H1 (cell line): ENCODE data around the gene SMIM33. TPM values are rescaled to one million over a fixed set of nuclear protein-coding genes. Genes with fewer than 3 reads are reported as not detected.

Experiments
- ASH2L ChIP-seq: fragments of 200-600, 300-600 bp; sonication (generic); IDR thresholded peaks from one replicate; pipeline ENCODE4 v1.7.1; 2017; ENCODE audit warnings: low read length
- BRCA1 ChIP-seq: IDR thresholded peaks from 2 replicates; pipeline ENCODE4 v1.6.1; 2012; ENCODE audit warnings: low read depth, low read length, improper control_type of control experiment
- CBX5 ChIP-seq: fragments of 300-800, 300-1000 bp; sonication (generic); IDR thresholded peaks from 2 replicates; pipeline ENCODE4 v1.7.1; 2016; ENCODE audit warnings: antibody characterized with exemption, low read length, low read depth
- CEBPB ChIP-seq: IDR thresholded peaks from 2 replicates; pipeline ENCODE4 v1.6.1; 2012; ENCODE audit warnings: low read depth, low read length
- CHD2 ChIP-seq: IDR thresholded peaks from 2 replicates; pipeline ENCODE4 v1.6.1; 2012; ENCODE audit warnings: low read length, improper control_type of control experiment
- CTBP2 ChIP-seq: IDR thresholded peaks from 2 replicates; pipeline ENCODE4 v1.7.0; 2011; ENCODE audit warnings: borderline replicate concordance, mild to moderate bottlenecking, moderate library complexity, mixed read lengths, low read length; ENCODE audit not compliant: insufficient read depth, insufficient read length
- E2F6 ChIP-seq: IDR thresholded peaks from 2 replicates; pipeline ENCODE4 v1.6.1; 2012; ENCODE audit warnings: inconsistent platforms
- MAX ChIP-seq: IDR thresholded peaks from 2 replicates; pipeline ENCODE4 v1.6.1; 2012; ENCODE audit warnings: inconsistent platforms
- PHF8 ChIP-seq: fragments of 200-600 bp; sonication (generic); conservative IDR thresholded peaks from 2 replicates; pipeline ENCODE4 v1.7.1; 2012; ENCODE audit warnings: low read depth, mild to moderate bottlenecking, inconsistent platforms, low read length, moderate library complexity
- POLR2AphosphoS5 ChIP-seq: IDR thresholded peaks from 2 replicates; pipeline ENCODE4 v1.6.1; 2011; ENCODE audit warnings: low read depth, low read length
- RBBP5 ChIP-seq: IDR thresholded peaks from 2 replicates; pipeline ENCODE4 v1.7.1; 2012; ENCODE audit warnings: low read depth, mild to moderate bottlenecking, inconsistent platforms, low read length, moderate library complexity, borderline replicate concordance
- RXRA ChIP-seq: IDR thresholded peaks from 2 replicates; pipeline ENCODE4 v1.6.1; 2011; ENCODE audit warnings: low read depth, mild to moderate bottlenecking, low read length, moderate library complexity; ENCODE audit not compliant: insufficient read depth
- SIX5 ChIP-seq: IDR thresholded peaks from 2 replicates; pipeline ENCODE4 v1.6.1; 2011; ENCODE audit warnings: mild to moderate bottlenecking, low read depth, low read length
- SP1 ChIP-seq: IDR thresholded peaks from 2 replicates; pipeline ENCODE4 v1.6.1; 2011; ENCODE audit warnings: low read depth, low read length
- SP2 ChIP-seq: IDR thresholded peaks from 2 replicates; pipeline ENCODE4 v1.6.1; 2012; ENCODE audit warnings: mild to moderate bottlenecking, low read length, inconsistent platforms
- TAF1 ChIP-seq: IDR thresholded peaks from 2 replicates; pipeline ENCODE4 v1.6.1; 2011; ENCODE audit warnings: mild to moderate bottlenecking, low read depth, low read length
- TAF7 ChIP-seq: optimal IDR thresholded peaks from 2 replicates; pipeline ENCODE3; 2011; ENCODE audit warnings: low read depth, mild to moderate bottlenecking, inconsistent platforms, low read length, moderate library complexity, borderline replicate concordance
- TBP ChIP-seq: IDR thresholded peaks from 2 replicates; pipeline ENCODE4 v1.6.1; 2011; ENCODE audit warnings: low read depth, low read length, improper control_type of control experiment
- TCF12 ChIP-seq: IDR thresholded peaks from 2 replicates; pipeline ENCODE4 v1.6.1; 2011; ENCODE audit warnings: low read depth, mild to moderate bottlenecking, low read length
- USF2 ChIP-seq: IDR thresholded peaks from 2 replicates; pipeline ENCODE4 v1.6.1; 2011; ENCODE audit warnings: low read length, improper control_type of control experiment
- YY1 ChIP-seq: IDR thresholded peaks from 2 replicates; pipeline ENCODE4 v1.6.1; 2011; ENCODE audit warnings: low read depth, mild to moderate bottlenecking, low read length
- ZNF274 ChIP-seq: IDR thresholded peaks from 2 replicates; pipeline ENCODE4 v1.7.0; 2012; ENCODE audit warnings: low read length, borderline replicate concordance; ENCODE audit errors: extremely low read depth
- polyA plus RNA-seq, 7 experiments: library from polyadenylated mRNA; depleted of rRNA in 3 of 7; stranded (reverse) in 5 of 7; unstranded in 2 of 7; fragments of >200 nt in 5 of 7; fragments of 200-250 nt in 2 of 7; gene quantifications; 1 replicate in 5 of 7; 2 replicates in 1 of 7; 4 replicates in 1 of 7; pipeline versions ENCODE4 v1.2.1 to v1.2.3, GENCODE V29; 2011 to 2013; ENCODE audit warnings: missing spikeins in 2 of 7, mixed read lengths in 2 of 7
- total RNA-seq: library from RNA; stranded (reverse); fragmentation: NEBNext Ultra II Directional; extraction: Animal tissue kit (Norgen Biotek cat#: 25700); gene quantifications from 2 replicates; pipeline ENCODE4 v1.2.1, GENCODE V29; 2021

The SMIM33 gene
- total and polyA plus RNA-seq, 2 of the 8 experiments (the other 6 are each of a cell fraction or from before 2014, with no cell fraction given) = not detected

- TF ChIP-seq POLR2AphosphoS5 = peak; percentile 83
- TF ChIP-seq SIX5 = peak; percentile 81
- TF ChIP-seq YY1 = peak; percentile 91
- peak; percentile 57; the same call in 1 of the 2 replicates for TF ChIP-seq SP1
- no peak for TF ChIP-seq BRCA1
- peak; percentile 83 for TF ChIP-seq TAF7
- TF ChIP-seq TAF1 = peak; percentile 89
- TF ChIP-seq USF2 = no peak
- TF ChIP-seq RBBP5 = peak; percentile 52; the same call in 1 of the 2 replicates
- TF ChIP-seq TCF12 = 0 out of 2 replicates have a peak, but pooled peaks have one; percentile 1
- TF ChIP-seq PHF8 = peak; percentile 99
- TF ChIP-seq CEBPB = no peak
- no peak; the same call in 1 of the 2 replicates for TF ChIP-seq E2F6
- peak; percentile 64 for TF ChIP-seq ASH2L
- TF ChIP-seq SP2 = no peak
- TF ChIP-seq TBP = peak; percentile 91
- TF ChIP-seq ZNF274 = no peak
- no peak for TF ChIP-seq RXRA
- no peak for TF ChIP-seq CBX5
- TF ChIP-seq CHD2 = 0 out of 2 replicates have a peak, but pooled peaks have one; percentile 51
- peak; percentile 18; the same call in 1 of the 2 replicates for TF ChIP-seq MAX
- no peak for TF ChIP-seq CTBP2
Observed at GRCh38 chr5:139439013-139439903, 31.5 kb upstream of the SMIM33 start, which contains the start of gene DNAJC18 (continued).
